ENCODE results near the gene PTPN4.

PTPN4 gene

GRCh38 chr2:119772767-119773166 lies 13.0 kb downstream of the PTPN4 start:
- Histone ChIP-seq H3K9me3 (ENCODE audit: insufficient read depth, low read depth, low read length) (no peaks in the 10 kb centered on the region), H2AFZ (ENCODE audit: low read length) (no peak overlapping the region), H3K4me2 (ENCODE audit: low read depth, low read length, poor library complexity, severe bottlenecking) (no peak overlapping the region), H3K27me3 (ENCODE audit: insufficient read depth, low read length, poor library complexity, severe bottlenecking) (no peaks in the 10 kb centered on the region), H3F3A (ENCODE audit: low read depth) (no peaks in the 10 kb centered on the region), H3K36me3 (ENCODE audit: insufficient read depth, low read length) (no peaks in the 10 kb centered on the region), H3K4me1 (ENCODE audit: insufficient read depth, low read length, poor library complexity, severe bottlenecking) (peaks cover 21% of the 10 kb centered on the region), H3K4me3 (ENCODE audit: low read length, poor library complexity, severe bottlenecking) (no peak overlapping the region), H3K9ac (ENCODE audit: low read depth, low read length, poor library complexity, severe bottlenecking) (no peak overlapping the region), H4K20me1 (ENCODE audit: insufficient read depth, low read length, poor library complexity, severe bottlenecking) (peaks cover 21% of the 10 kb centered on the region), H3K79me2 (ENCODE audit: insufficient read depth, low read length) (peaks cover 85% of the 10 kb centered on the region), H3K9me2 (replicated peaks; ENCODE audit: low read depth, low read length) (no peaks in the 10 kb centered on the region)
- TF ChIP-seq EZH2phosphoT487 (IDR thresholded peaks at IDR 0.05; ENCODE audit: borderline replicate concordance): no peak
- TF ChIP-seq CTCF (conservative IDR thresholded peaks at IDR 0.05; ENCODE audit: low read length): no peak

- Histone ChIP-seq H3K4me1 (ENCODE audit: insufficient read depth, low read length, poor library complexity, severe bottlenecking) (peaks cover 17% of the 10 kb centered on the region), H4K20me1 (ENCODE audit: insufficient read depth, low read length, poor library complexity, severe bottlenecking) (peaks cover 18% of the 10 kb centered on the region), H3K79me2 (ENCODE audit: insufficient read depth, low read length) (peaks cover 82% of the 10 kb centered on the region), H3K9ac (ENCODE audit: low read depth, low read length, poor library complexity, severe bottlenecking) (no peak overlapping the region), H3K36me3 (ENCODE audit: insufficient read depth, low read length) (no peaks in the 10 kb centered on the region), H3K4me3 (ENCODE audit: low read length, poor library complexity, severe bottlenecking) (no peak overlapping the region), H3F3A (ENCODE audit: low read depth) (no peaks in the 10 kb centered on the region), H3K9me2 (replicated peaks; ENCODE audit: low read depth, low read length) (no peaks in the 10 kb centered on the region), H3K4me2 (ENCODE audit: low read depth, low read length, poor library complexity, severe bottlenecking) (no peak overlapping the region), H3K27me3 (ENCODE audit: insufficient read depth, low read length, poor library complexity, severe bottlenecking) (no peaks in the 10 kb centered on the region), H2AFZ (ENCODE audit: low read length) (no peak overlapping the region), H3K9me3 (ENCODE audit: insufficient read depth, low read depth, low read length) (no peaks in the 10 kb centered on the region)
- no peak for TF ChIP-seq CTCF (conservative IDR thresholded peaks at IDR 0.05; ENCODE audit: low read length)
- TF ChIP-seq EZH2phosphoT487 (IDR thresholded peaks at IDR 0.05; ENCODE audit: borderline replicate concordance): no peak
These were observed 14.3 kb downstream of the PTPN4 start for GRCh38 chr2:119774026-119774425.

GRCh38 chr2:119775102-119775501 lies 15.4 kb downstream of the PTPN4 start:
- no peak overlapping the region for H3K9ac ChIP-seq (ENCODE audit: low read depth, low read length, poor library complexity, severe bottlenecking)
- H3K27me3 ChIP-seq (ENCODE audit: insufficient read depth, low read length, poor library complexity, severe bottlenecking): no peaks in the 10 kb centered on the region
- H3K4me1 ChIP-seq (ENCODE audit: insufficient read depth, low read length, poor library complexity, severe bottlenecking): peaks cover 6% of the 10 kb centered on the region
- no peaks in the 10 kb centered on the region for H3K36me3 ChIP-seq (ENCODE audit: insufficient read depth, low read length)
- no peak overlapping the region for H3K4me3 ChIP-seq (ENCODE audit: low read length, poor library complexity, severe bottlenecking)
- no peaks in the 10 kb centered on the region for H3F3A ChIP-seq (ENCODE audit: low read depth)
- peaks cover 81% of the 10 kb centered on the region for H3K79me2 ChIP-seq (ENCODE audit: insufficient read depth, low read length)
- H3K9me2 ChIP-seq (replicated peaks; ENCODE audit: low read depth, low read length): no peaks in the 10 kb centered on the region
- H3K9me3 ChIP-seq (ENCODE audit: insufficient read depth, low read depth, low read length): no peaks in the 10 kb centered on the region
- no peak overlapping the region for H2AFZ ChIP-seq (ENCODE audit: low read length)
- peaks cover 9% of the 10 kb centered on the region for H4K20me1 ChIP-seq (ENCODE audit: insufficient read depth, low read length, poor library complexity, severe bottlenecking)
- no peak overlapping the region for H3K4me2 ChIP-seq (ENCODE audit: low read depth, low read length, poor library complexity, severe bottlenecking)
- TF ChIP-seq CTCF (conservative IDR thresholded peaks at IDR 0.05; ENCODE audit: low read length) (no peak), EZH2phosphoT487 (IDR thresholded peaks at IDR 0.05; ENCODE audit: borderline replicate concordance) (no peak)

Data from Loucy (cell line).